Measurements from ENCODE around the gene ADGRD1. TPM values are rescaled to one million over a fixed set of nuclear protein-coding genes. Genes with fewer than 3 reads are reported as not detected.

Gene ADGRD1
- total and polyA plus RNA-seq, 2 of the 8 experiments (the other 6 are each of a cell fraction or from before 2014, with no cell fraction given): 0.36 to 0.48 TPM

DNA sequence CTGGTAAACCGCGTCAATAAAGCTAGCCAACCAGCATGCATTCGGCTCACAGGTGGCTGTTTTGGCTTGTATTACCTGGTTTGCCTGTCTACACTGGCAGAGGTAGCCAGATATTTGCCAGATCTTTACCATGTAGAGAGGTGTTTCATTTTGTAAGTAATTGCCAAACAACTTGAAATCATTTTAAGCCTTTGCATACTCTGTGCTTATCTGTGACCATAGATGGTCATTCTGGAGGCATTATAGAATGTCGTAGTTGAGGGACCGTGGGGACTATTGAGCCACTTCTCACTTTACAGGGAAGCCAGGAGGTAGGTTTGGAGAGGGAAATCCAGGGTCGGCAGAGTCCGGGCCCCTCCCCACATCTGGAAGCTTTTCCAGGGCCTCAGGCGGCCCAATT lies 5.9 kb downstream of the ADGRD1 start:
- ChIA-PET CTCF (ENCODE audit: partially characterized antibody) (interaction anchor here (1.0 kb wide), 1 partner anchor 43 kb away, joined by 4 read pairs; no protein-coding TSS in a partner anchor), POLR2A (ENCODE audit: partially characterized antibody) (no interaction called here)
- 81% methylated on average over 8 of the region's 8 CpGs; no CpG with 5 or more reads in 1 of the 2 experiments for WGBS, 2 experiments (ENCODE audit: extremely low coverage in 1 of 2, insufficient coverage in 1 of 2, insufficient read length in 1 of 2, insufficient replicate concordance in 2 of 2, low coverage in 1 of 2, low lambda C conversion rate in 2 of 2, missing lambda C conversion rate in 1 of 2)
- Histone ChIP-seq H3K4me3 (ENCODE audit: extremely low read depth in 1 of 4, insufficient read depth in 2 of 4, low read depth in 3 of 4, low read length in 4 of 4) (no peak overlapping the region), H3K36me3 (ENCODE audit: control insufficient read depth in 2 of 4, insufficient read depth in 4 of 4, low read length in 3 of 4) (no peaks in the 10 kb centered on the region), H3K79me2 (ENCODE audit: control insufficient read depth in 1 of 2, insufficient read depth in 2 of 2, low read length in 2 of 2) (no peaks in the 10 kb centered on the region), H2BK12ac (ENCODE audit: low read depth, low read length) (no peak overlapping the region), H3K23ac (ENCODE audit: insufficient read length) (no peak overlapping the region), H2BK15ac (ENCODE audit: low read length) (no peak overlapping the region), H4K91ac (replicated peaks; ENCODE audit: insufficient read length, low read length) (no peak overlapping the region), H4K8ac (ENCODE audit: extremely low read depth, insufficient read depth, low read length) (no peak overlapping the region), H3K27me3 (replicated peaks in 1 of 4; ENCODE audit: control insufficient read depth in 3 of 4, extremely low read depth in 1 of 4, insufficient read depth in 3 of 4, low read length in 3 of 4) (0 out of 7 replicates have a peak, but pooled peaks cover 0 to 2% (median 0%) of the 10 kb centered on the region in 4 experiments), H3K14ac (ENCODE audit: insufficient read length) (no peak overlapping the region), H2BK20ac (ENCODE audit: low read length) (no peak overlapping the region), H2BK120ac (replicated peaks; ENCODE audit: low read depth, low read length) (no peak overlapping the region), H3K4me1 (replicated peaks in 1 of 4; ENCODE audit: control insufficient read depth in 3 of 4, insufficient read depth in 4 of 4, low read length in 3 of 4) (peaks cover 0 to 8% (median 2%) of the 10 kb centered on the region in 4 experiments; a peak in 4 of 7 replicates), H2AFZ (ENCODE audit: low read length) (no peak overlapping the region), H2BK5ac (ENCODE audit: low read depth, low read length) (no peak overlapping the region), H4K20me1 (replicated peaks in 1 of 2; ENCODE audit: control insufficient read depth in 1 of 2, insufficient read depth in 2 of 2, low read length in 2 of 2) (peaks cover 0 to 4% of the 10 kb centered on the region in 2 experiments), H3K4ac (replicated peaks; ENCODE audit: insufficient read length, low read depth, low read length) (no peak overlapping the region), H3K27ac (ENCODE audit: low read depth, low read length) (no peak overlapping the region), H3K18ac (ENCODE audit: extremely low read depth, low read length) (no peak overlapping the region), H3K56ac (replicated peaks; ENCODE audit: insufficient read length, low read depth, low read length) (no peak overlapping the region), H4K5ac (ENCODE audit: insufficient read length, low read depth, low read length) (no peak overlapping the region), H3K23me2 (ENCODE audit: low read depth, low read length) (peaks cover 3% of the 10 kb centered on the region; the same call in 1 of the 2 replicates), H3K9ac (replicated peaks in 1 of 4; ENCODE audit: extremely low read depth in 1 of 4, low read depth in 3 of 4, low read length in 3 of 4) (no peak overlapping the region), H3K9me3 (ENCODE audit: insufficient read depth in 2 of 2, low read depth in 1 of 2, low read length in 1 of 2) (no peaks in the 10 kb centered on the region), H3K4me2 (ENCODE audit: insufficient read depth in 1 of 2, low read depth in 2 of 2, low read length in 2 of 2) (no peak overlapping the region), H2AK5ac (ENCODE audit: low read depth, low read length) (no peak overlapping the region), H3K79me1 (ENCODE audit: low read depth, low read length) (no peaks in the 10 kb centered on the region)
- FAIRE-seq (no peak), DNase-seq (ENCODE audit: low read depth in 1 of 2, low spot score in 2 of 2) (no peak)
- TF ChIP-seq E2F6 (IDR thresholded peaks at IDR 0.05) (no peak), RNF2 (IDR thresholded peaks at IDR 0.05; ENCODE audit: borderline replicate concordance, low read depth, low read length, missing control alignments, poor library complexity, severe bottlenecking) (no peak), BRCA1 (IDR thresholded peaks at IDR 0.05; ENCODE audit: low read depth, low read length) (no peak), KDM5A (IDR thresholded peaks at IDR 0.05; ENCODE audit: low read length) (no peak), CEBPB (IDR thresholded peaks at IDR 0.05; ENCODE audit: low read depth, low read length) (no peak), PHF8 (conservative IDR thresholded peaks at IDR 0.05; ENCODE audit: low read depth, low read length) (no peak), CREB1 (IDR thresholded peaks at IDR 0.05) (no peak), ASH2L (IDR thresholded peaks at IDR 0.05; ENCODE audit: low read length) (no peak), JUN (IDR thresholded peaks at IDR 0.05; ENCODE audit: low read depth, low read length) (no peak), TBP (IDR thresholded peaks at IDR 0.05; ENCODE audit: low read depth, low read length) (no peak), EP300 (IDR thresholded peaks at IDR 0.05; ENCODE audit: borderline replicate concordance in 1 of 2, low read depth in 2 of 2, low read length in 2 of 2) (no peak)

All from H1 (cell line).